ENCODE data around the gene AZU1.

Gene AZU1

GRCh38 chr19:802498-803098 lies 25.0 kb upstream of the AZU1 start:
- no peaks in the 10 kb centered on the region for H3K27me3 Mint-ChIP-seq
- no peaks in the 10 kb centered on the region for H3K9me3 Mint-ChIP-seq
- peaks cover 46% of the 10 kb centered on the region for H3K4me1 Mint-ChIP-seq (ENCODE audit: low read depth)
- DNase-seq = no peak
- peak overlapping the region; percentile 95 for H3K27ac Mint-ChIP-seq
- H3K4me3 Mint-ChIP-seq = peak overlapping the region; percentile 90
- H3K36me3 Mint-ChIP-seq (ENCODE audit: low read depth) = peaks cover 84% of the 10 kb centered on the region

DNA sequence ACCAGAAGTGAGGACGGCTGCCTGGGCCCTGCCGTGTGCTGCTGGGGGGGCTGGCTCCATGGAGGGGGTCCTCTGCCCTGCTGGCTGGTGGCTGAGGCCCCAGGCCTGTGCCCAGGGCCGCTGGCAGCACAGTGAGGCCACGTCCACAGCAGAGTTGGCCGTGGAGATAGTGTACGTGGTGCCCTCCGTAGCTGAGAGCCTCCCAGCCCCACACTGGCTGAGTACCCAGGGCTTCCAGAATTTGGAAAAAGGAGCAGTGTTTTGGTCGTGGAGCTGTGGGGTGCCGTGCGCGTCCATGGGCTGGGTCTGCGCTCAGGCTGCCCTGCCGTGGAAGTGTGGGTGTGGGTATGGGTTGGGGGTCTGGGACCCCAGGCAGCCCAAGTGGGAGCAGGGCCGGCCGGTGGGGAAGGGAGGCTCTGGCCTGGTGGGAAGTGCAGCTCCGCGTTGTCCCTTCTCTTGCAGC lies 24.5 kb upstream of the AZU1 start:
- Mint-ChIP-seq H3K27me3 (no peaks in the 10 kb centered on the region), H3K4me1 (ENCODE audit: low read depth) (peaks cover 46% of the 10 kb centered on the region), H3K9me3 (no peaks in the 10 kb centered on the region), H3K4me3 (peak overlapping the region; percentile 48), H3K36me3 (ENCODE audit: low read depth) (peaks cover 89% of the 10 kb centered on the region), H3K27ac (peak overlapping the region; percentile 95)
- no peak for DNase-seq

DNA sequence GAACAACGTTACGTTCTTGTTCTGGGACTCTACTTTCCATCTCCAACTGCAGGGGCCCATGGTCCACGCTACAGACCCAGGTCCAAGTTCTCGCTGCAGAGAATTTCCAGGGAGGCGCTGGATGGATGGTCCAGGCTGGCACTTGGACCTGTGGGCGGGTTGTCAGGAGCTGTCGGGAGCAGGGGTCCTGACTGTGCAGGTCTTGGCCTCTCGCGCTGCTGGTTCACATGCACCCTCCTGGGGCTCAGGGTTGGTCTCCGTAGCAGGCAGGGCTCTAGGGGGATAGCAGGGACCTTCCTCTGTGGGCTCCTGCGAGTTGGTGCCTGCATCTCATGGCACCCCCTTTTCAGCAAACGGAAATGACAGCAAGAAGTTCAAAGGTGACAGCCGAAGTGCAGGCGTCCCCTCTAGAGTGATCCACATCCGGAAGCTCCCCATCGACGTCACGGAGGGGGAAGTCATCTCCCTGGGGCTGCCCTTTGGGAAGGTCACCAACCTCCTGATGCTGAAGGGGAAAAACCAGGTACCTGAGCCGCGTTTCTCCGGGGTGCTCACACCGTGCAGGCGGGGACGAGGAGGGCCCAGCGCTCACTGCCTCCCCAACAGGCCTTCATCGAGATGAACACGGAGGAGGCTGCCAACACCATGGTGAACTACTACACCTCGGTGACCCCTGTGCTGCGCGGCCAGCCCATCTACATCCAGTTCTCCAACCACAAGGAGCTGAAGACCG lies 23.8 kb upstream of the AZU1 start:
- Mint-ChIP-seq H3K4me1 (ENCODE audit: low read depth) (peaks cover 46% of the 10 kb centered on the region), H3K9me3 (no peaks in the 10 kb centered on the region), H3K27me3 (no peaks in the 10 kb centered on the region), H3K4me3 (peak overlapping the region; percentile 48), H3K36me3 (ENCODE audit: low read depth) (peaks cover 87% of the 10 kb centered on the region), H3K27ac (peak overlapping the region; percentile 95)
- DNase-seq = no peak

- Mint-ChIP-seq H3K4me3 (no peak overlapping the region), H3K9me3 (no peaks in the 10 kb centered on the region), H3K36me3 (ENCODE audit: low read depth) (peaks cover 86% of the 10 kb centered on the region), H3K27me3 (no peaks in the 10 kb centered on the region), H3K27ac (peak overlapping the region; percentile 95), H3K4me1 (ENCODE audit: low read depth) (peaks cover 42% of the 10 kb centered on the region)
- no peak for DNase-seq
Observed at GRCh38 chr19:804419-805165, 23.0 kb upstream of the AZU1 start.

DNA sequence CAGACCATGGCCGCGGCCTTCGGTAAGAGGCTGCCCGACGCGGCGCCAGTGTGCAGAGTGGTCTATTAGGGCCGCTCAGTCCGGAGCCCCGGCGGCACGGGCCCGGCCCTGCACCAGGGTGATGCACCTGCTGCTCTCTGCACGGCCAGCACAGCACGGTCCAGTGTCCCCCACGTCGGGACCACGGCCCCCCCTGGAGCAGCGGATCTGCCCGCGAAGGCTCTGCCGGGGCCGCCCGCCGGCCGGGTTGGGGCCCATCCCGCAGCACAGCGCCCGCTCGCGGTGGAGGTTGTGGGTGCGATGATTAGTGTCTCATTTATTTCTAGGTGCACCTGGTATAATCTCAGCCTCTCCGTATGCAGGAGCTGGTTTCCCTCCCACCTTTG lies 22.5 kb upstream of the AZU1 start:
- H3K4me3 Mint-ChIP-seq = peak overlapping the region; percentile 31
- H3K36me3 Mint-ChIP-seq (ENCODE audit: low read depth) = peaks cover 86% of the 10 kb centered on the region
- peak overlapping the region; percentile 81 for H3K27ac Mint-ChIP-seq

GRCh38 chr19:805600-806550 lies 21.8 kb upstream of the AZU1 start:
- H3K27me3 Mint-ChIP-seq = no peaks in the 10 kb centered on the region
- peak overlapping the region; percentile 31 for H3K4me3 Mint-ChIP-seq
- H3K9me3 Mint-ChIP-seq = no peaks in the 10 kb centered on the region
- peaks cover 86% of the 10 kb centered on the region for H3K36me3 Mint-ChIP-seq (ENCODE audit: low read depth)
- peaks cover 31% of the 10 kb centered on the region for H3K4me1 Mint-ChIP-seq (ENCODE audit: low read depth)
- H3K27ac Mint-ChIP-seq = peak overlapping the region; percentile 81
- DNase-seq = no peak

More for the DNA sequence above, 22.5 kb upstream of the AZU1 start:
- no peak for DNase-seq
- H3K27me3 Mint-ChIP-seq = no peaks in the 10 kb centered on the region
- H3K9me3 Mint-ChIP-seq = no peaks in the 10 kb centered on the region
- H3K4me1 Mint-ChIP-seq (ENCODE audit: low read depth) = peaks cover 37% of the 10 kb centered on the region

DNA sequence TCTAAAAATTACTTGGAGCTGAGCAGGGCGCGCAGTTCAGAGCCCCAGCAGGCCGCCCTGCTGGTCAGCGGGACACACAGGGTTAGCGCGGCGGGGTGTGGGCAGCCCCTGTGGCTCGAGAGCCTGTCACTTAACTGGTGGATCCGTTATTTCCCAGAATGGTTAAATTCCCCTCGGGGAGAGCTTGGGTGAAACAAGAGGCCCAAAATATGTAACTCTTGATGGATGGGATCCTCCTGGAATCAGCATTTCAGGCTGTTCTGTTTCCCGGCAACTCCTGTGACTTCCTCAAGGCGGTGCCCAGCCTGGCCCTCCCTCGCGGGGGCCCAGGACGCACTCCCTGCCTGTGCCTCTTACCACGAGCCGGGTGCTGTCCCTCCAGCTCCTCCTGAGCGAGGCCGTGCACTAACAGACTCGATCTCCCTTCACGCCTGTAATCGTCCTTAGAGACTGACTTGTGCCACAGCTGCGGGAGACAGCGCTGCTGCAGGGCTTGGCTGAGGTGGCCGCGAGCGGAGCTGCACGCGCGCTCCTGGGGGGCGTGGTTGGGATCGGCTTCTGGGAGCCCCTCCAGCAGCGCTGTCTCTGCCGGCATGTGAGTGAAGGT lies 20.7 kb upstream of the AZU1 start:
- no peaks in the 10 kb centered on the region for H3K9me3 Mint-ChIP-seq
- DNase-seq = no peak
- H3K27ac Mint-ChIP-seq = peak overlapping the region; percentile 74
- no peak overlapping the region for H3K4me3 Mint-ChIP-seq
- peaks cover 83% of the 10 kb centered on the region for H3K36me3 Mint-ChIP-seq (ENCODE audit: low read depth)
- no peaks in the 10 kb centered on the region for H3K27me3 Mint-ChIP-seq
- peaks cover 21% of the 10 kb centered on the region for H3K4me1 Mint-ChIP-seq (ENCODE audit: low read depth)

- H3K27ac Mint-ChIP-seq = peak overlapping the region; percentile 74
- no peak overlapping the region for H3K4me3 Mint-ChIP-seq
- no peaks in the 10 kb centered on the region for H3K9me3 Mint-ChIP-seq
- peaks cover 12% of the 10 kb centered on the region for H3K4me1 Mint-ChIP-seq (ENCODE audit: low read depth)
- H3K36me3 Mint-ChIP-seq (ENCODE audit: low read depth) = peaks cover 76% of the 10 kb centered on the region
- no peak for DNase-seq
- no peaks in the 10 kb centered on the region for H3K27me3 Mint-ChIP-seq
Observed at GRCh38 chr19:807627-808422, 19.8 kb upstream of the AZU1 start.

- no peak overlapping the region for H3K4me3 Mint-ChIP-seq
- DNase-seq = no peak
- peaks cover 73% of the 10 kb centered on the region for H3K36me3 Mint-ChIP-seq (ENCODE audit: low read depth)
- peaks cover 7% of the 10 kb centered on the region for H3K4me1 Mint-ChIP-seq (ENCODE audit: low read depth)
- no peaks in the 10 kb centered on the region for H3K27me3 Mint-ChIP-seq
- no peaks in the 10 kb centered on the region for H3K9me3 Mint-ChIP-seq
- peak overlapping the region; percentile 50 for H3K27ac Mint-ChIP-seq
Observed at GRCh38 chr19:808423-808775, 19.2 kb upstream of the AZU1 start.

DNA sequence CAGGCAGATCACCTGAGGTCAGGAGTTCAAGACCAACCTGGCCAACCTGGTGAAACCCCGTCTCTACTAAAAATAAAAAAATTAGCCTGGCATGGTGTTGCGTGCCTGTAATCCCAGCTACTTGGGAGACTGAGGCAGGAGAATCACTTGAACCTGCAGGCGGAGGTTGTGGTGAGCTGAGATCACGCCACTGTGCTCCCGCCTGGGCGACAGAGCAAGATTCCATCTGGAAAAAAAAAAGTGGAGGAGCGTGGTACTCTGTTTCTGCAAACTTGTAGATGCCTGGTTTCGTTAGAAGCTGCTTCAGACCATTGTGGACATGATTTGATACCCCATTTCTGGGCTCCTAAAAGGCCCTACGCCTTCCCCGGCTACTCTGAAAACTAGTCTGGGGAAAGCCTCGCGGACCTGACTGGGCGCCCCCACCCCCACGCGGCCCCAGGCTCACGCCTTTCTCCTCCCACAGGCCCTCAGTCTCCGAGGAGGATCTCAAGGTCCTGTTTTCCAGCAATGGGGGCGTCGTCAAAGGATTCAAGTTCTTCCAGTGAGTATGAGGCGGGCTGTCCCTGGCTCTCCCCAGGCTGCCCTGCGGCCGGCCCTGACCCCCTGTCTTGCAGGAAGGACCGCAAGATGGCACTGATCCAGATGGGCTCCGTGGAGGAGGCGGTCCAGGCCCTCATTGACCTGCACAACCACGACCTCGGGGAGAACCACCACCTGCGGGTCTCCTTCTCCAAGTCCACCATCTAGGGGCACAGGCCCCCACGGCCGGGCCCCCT lies 17.4 kb upstream of the AZU1 start:
- peaks cover 71% of the 10 kb centered on the region for H3K36me3 Mint-ChIP-seq (ENCODE audit: low read depth)
- no peaks in the 10 kb centered on the region for H3K4me1 Mint-ChIP-seq (ENCODE audit: low read depth)
- H3K27me3 Mint-ChIP-seq = no peaks in the 10 kb centered on the region
- peak overlapping the region; percentile 38 for H3K4me3 Mint-ChIP-seq
- H3K27ac Mint-ChIP-seq = peak overlapping the region; percentile 67
- DNase-seq = no peak
- H3K9me3 Mint-ChIP-seq = no peaks in the 10 kb centered on the region

- Mint-ChIP-seq H3K36me3 (ENCODE audit: low read depth) (peaks cover 71% of the 10 kb centered on the region), H3K4me1 (ENCODE audit: low read depth) (no peaks in the 10 kb centered on the region), H3K9me3 (peaks cover 2% of the 10 kb centered on the region), H3K27me3 (no peaks in the 10 kb centered on the region), H3K27ac (no peak overlapping the region), H3K4me3 (no peak overlapping the region)
- DNase-seq = no peak
Observed at GRCh38 chr19:810883-811489, 16.7 kb upstream of the AZU1 start.

- peaks cover 5% of the 10 kb centered on the region for H3K9me3 Mint-ChIP-seq
- DNase-seq = no peak
- H3K4me3 Mint-ChIP-seq = no peak overlapping the region
- H3K36me3 Mint-ChIP-seq (ENCODE audit: low read depth) = peaks cover 73% of the 10 kb centered on the region
- no peaks in the 10 kb centered on the region for H3K27me3 Mint-ChIP-seq
- H3K27ac Mint-ChIP-seq = no peak overlapping the region
- H3K4me1 Mint-ChIP-seq (ENCODE audit: low read depth) = no peaks in the 10 kb centered on the region
Observed at GRCh38 chr19:811506-812048, 16.1 kb upstream of the AZU1 start.
